ENCODE data around the gene OR2A12.
"Not testable (repeated sequence)": the region's sequence is repeated elsewhere in the genome, so short reads cannot be mapped to it uniquely, and the experiment has no call there.

The OR2A12 gene

GRCh38 chr7:144085978-144086377 lies at the start of gene OR2A12:
Gene OR2A12, plus strand, starts transcription at chr7:144086278. Its CDS starts 8,830 bp downstream, at chr7:144095108.
- no peak for DNase-seq

- no peak for DNase-seq
These were observed 49.7 kb upstream of the OR2A12 start for GRCh38 chr7:144036302-144036885.

- DNase-seq = no peak
These were observed 48.6 kb upstream of the OR2A12 start for GRCh38 chr7:144037414-144038035.

- DNase-seq = no peak
These were observed 47.2 kb upstream of the OR2A12 start for GRCh38 chr7:144038887-144039286.

GRCh38 chr7:144048648-144049047 lies 37.4 kb upstream of the OR2A12 start, which contains the start of gene OR2A5:
Gene OR2A5, plus strand, starts transcription at chr7:144048948. Its CDS starts 1,454 bp downstream, at chr7:144050402.
- DNase-seq = no peak

- DNase-seq = no peak
These were observed 36.6 kb upstream of the OR2A12 start for GRCh38 chr7:144049491-144049890.

- DNase-seq = no peak
These were observed 36.0 kb upstream of the OR2A12 start for GRCh38 chr7:144050093-144050492.

GRCh38 chr7:144050884-144051283 lies 35.2 kb upstream of the OR2A12 start:
- DNase-seq = not testable (repeated sequence)

- no peak for DNase-seq
These were observed 28.1 kb upstream of the OR2A12 start for GRCh38 chr7:144057954-144058353.

- DNase-seq = no peak
These were observed 22.4 kb upstream of the OR2A12 start for GRCh38 chr7:144063710-144064109.

- DNase-seq = no peak
These were observed 16.6 kb upstream of the OR2A12 start, which contains the start of gene OR2A25 for GRCh38 chr7:144069511-144069910. Gene OR2A25, plus strand, starts transcription at chr7:144069811. Its CDS starts 4,409 bp downstream, at chr7:144074220.

- no peak for DNase-seq
These were observed 16.1 kb upstream of the OR2A12 start for GRCh38 chr7:144069953-144070352.

GRCh38 chr7:144074374-144074773 lies 11.7 kb upstream of the OR2A12 start:
- DNase-seq = no peak

- DNase-seq = no peak
These were observed 652 bp downstream of the OR2A12 start for GRCh38 chr7:144086730-144087129.

GRCh38 chr7:144087230-144087629 lies 1.2 kb downstream of the OR2A12 start:
- no peak for DNase-seq

- DNase-seq = no peak
These were observed 4.6 kb downstream of the OR2A12 start for GRCh38 chr7:144090667-144091066.

GRCh38 chr7:144098776-144099175 lies 12.7 kb downstream of the OR2A12 start:
- no peak for DNase-seq

GRCh38 chr7:144100607-144101006 lies 14.5 kb downstream of the OR2A12 start:
- DNase-seq = no peak

GRCh38 chr7:144102041-144102440 lies 16.0 kb downstream of the OR2A12 start:
- no peak for DNase-seq

- no peak for DNase-seq
These were observed 19.1 kb downstream of the OR2A12 start for GRCh38 chr7:144105211-144105610.

- DNase-seq = no peak
These were observed 23.2 kb downstream of the OR2A12 start, which contains the start of gene OR2A2 for GRCh38 chr7:144109283-144109682. Gene OR2A2, plus strand, starts transcription at chr7:144109583. Its CDS starts 0 bp downstream, at chr7:144109583.

- no peak for DNase-seq
These were observed 24.2 kb downstream of the OR2A12 start for GRCh38 chr7:144110272-144110671.

- DNase-seq = no peak
These were observed 27.6 kb downstream of the OR2A12 start for GRCh38 chr7:144113651-144114050.

- DNase-seq = no peak
These were observed 32.3 kb downstream of the OR2A12 start for GRCh38 chr7:144118341-144118740.

- no peak for DNase-seq
These were observed 36.8 kb downstream of the OR2A12 start, which contains the start of gene OR2A14 for GRCh38 chr7:144122876-144123275. Gene OR2A14, plus strand, starts transcription at chr7:144123176. Its CDS starts 5,937 bp downstream, at chr7:144129113.

All from stimulated activated CD4-positive, alpha-beta T cell treated with anti-CD3 and anti-CD28 coated beads, Interleukin-4, amount 100 ng/mL, for 4 hours (primary cell).